HG03457 (cell line): ENCODE results near the gene LHPP.

Experiments used
- ATAC-seq: cut with Tn5 transposase; IDR thresholded peaks from one replicate; pipeline ENCODE4 v1.9.1; 2021; ENCODE audit warnings: moderate number of reproducible peaks; ENCODE audit not compliant: unreplicated experiment

LHPP gene

GRCh38 chr10:124551097-124551496, 89.5 kb downstream of the LHPP start:
- no peak for ATAC-seq

DNA sequence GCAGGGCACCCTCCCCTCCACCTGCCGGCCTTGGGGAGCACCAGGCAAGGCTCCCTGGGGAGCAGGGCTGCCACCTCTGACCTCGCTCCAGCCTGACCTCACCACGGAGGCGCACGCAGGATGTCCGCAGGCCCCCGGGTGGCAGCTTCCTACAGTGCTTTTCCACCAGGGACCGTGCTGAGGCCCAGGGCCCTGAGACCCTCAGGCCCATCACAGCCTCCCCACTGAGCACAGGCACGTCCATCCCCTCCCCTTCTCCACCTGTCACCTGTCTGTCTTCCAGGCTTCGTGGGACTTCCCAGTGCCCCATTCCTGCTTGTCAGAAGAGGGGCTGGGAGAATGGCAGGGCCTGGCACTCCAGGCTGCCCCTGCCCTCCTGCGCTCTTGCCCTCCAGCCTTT, 90.1 kb downstream of the LHPP start:
- no peak for ATAC-seq

- ATAC-seq: no peak
Observed at GRCh38 chr10:124552691-124553276, 91.2 kb downstream of the LHPP start.

- no peak for ATAC-seq
Observed at GRCh38 chr10:124554085-124554858, 92.6 kb downstream of the LHPP start.

DNA sequence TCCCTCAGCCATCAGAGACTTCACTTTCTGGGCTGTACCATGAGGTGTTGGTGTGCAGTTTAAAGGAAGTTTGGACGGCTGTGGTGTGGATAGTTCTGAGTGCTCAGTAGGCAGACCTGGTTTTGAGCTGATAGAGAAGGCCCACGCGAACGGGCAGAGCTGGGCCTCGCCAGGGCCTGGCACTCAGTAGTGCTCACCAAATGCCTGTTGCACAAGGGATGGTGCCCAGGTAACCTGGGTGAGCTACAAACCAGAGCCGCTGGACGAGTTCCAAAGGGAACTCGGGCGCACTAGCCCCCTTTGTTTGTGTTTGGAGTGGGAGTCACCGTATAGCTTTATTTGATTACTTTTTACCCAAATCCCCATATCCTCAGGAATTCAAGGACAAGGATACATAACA, 95.5 kb downstream of the LHPP start:
- ATAC-seq: no peak

DNA sequence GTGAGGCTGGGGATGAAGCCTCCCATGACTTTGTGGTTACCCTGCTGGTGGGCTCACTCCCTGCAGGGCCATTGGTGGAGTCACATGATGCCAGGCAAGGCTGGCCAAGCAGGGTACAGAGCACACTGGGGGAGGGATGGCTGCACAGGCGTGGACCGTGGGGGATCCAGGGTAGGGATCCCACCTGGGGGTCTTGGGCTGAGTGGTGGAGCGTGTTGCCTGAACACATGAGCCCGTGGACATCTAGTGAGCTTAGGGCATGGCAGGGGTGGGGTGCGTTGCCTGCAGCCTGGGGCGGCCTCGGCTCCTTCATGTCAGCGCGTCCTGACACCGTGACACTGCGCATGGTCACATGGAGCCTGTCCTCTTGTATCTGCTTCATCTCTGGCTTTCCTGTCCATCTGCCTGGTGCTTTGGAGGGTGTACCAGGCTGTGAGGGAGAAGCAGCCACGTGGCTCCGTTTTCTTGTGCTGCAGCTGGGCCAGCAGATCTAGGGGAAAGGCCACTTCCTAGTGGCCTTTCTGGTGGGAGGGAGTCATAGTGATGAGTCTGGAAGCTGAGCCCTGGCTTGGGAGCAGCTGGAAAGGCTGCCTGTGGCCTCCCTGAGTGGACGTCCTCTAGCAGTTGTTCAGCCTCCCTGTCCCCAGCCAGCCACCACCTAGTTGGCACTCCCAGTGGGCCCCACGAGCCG, 96.2 kb downstream of the LHPP start:
- ATAC-seq: no peak

DNA sequence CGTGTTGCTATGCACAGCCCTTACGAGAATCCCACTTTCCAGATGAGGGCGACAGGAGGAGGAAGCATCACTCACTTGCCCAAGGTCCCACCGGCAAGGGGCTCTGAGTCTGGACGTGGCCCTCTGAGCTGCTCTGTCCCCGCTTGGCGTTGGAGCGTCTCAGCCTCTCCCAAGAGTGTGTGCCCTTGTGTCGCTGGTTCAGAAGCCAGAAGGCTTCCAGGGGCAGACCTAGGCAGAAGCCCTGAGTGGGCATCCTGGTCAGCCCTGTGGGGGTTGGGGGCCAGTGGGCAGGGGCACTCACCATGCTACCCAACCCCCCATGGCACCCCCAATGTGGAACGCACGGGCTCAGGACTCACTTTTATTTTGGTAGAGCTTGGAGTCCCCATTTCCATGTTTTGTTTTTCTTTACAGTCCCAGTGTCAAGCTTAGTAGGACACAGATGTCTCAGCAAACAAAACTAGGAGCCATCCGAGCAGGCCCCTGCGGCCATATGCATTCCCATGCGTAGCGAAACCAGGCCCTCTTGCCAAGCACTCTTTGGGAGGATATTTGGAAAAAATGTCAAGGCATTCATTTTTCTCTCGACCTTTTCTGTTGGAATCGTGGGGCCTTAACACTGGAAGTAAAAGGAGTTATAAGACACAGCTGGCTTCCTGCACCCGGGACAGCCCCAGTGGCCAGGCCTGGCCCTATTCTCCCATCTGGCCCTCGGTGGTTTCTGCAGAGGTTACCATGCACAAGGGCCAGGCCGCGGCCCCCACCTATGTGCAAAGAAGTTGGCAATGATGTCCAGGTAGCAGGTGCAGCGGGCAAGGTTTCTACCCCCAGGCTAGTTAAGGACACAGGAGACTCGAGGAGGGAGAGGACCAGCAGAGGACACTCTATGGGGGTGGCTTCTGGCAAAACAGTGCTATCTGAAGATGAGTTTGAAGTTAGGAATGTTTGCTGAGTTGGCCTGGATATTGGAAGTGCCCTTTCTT, 97.0 kb downstream of the LHPP start:
- no peak for ATAC-seq

- ATAC-seq: no peak
Observed at GRCh38 chr10:124559372-124560132, 97.9 kb downstream of the LHPP start.

GRCh38 chr10:124560377-124561105, 98.9 kb downstream of the LHPP start:
- ATAC-seq: no peak

DNA sequence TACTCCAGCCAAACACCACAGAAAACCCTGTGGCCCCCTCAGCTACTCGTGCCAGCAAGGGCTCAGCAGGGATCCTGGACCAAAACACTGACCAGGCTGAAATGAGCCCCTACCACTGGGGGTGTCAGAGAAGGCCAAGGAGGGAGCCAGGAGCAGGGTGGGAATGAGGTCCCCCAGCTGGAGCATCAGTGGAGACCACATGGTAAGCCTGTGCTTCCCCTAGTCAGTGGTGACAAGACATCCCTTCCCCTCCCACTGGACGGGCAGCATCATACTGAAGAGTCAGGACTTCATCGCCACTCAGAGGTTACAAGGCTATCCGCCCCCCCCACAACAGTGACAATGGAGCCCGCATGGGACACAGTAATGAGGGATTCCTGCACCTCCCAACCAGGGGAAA, 99.6 kb downstream of the LHPP start:
- ATAC-seq: no peak

DNA sequence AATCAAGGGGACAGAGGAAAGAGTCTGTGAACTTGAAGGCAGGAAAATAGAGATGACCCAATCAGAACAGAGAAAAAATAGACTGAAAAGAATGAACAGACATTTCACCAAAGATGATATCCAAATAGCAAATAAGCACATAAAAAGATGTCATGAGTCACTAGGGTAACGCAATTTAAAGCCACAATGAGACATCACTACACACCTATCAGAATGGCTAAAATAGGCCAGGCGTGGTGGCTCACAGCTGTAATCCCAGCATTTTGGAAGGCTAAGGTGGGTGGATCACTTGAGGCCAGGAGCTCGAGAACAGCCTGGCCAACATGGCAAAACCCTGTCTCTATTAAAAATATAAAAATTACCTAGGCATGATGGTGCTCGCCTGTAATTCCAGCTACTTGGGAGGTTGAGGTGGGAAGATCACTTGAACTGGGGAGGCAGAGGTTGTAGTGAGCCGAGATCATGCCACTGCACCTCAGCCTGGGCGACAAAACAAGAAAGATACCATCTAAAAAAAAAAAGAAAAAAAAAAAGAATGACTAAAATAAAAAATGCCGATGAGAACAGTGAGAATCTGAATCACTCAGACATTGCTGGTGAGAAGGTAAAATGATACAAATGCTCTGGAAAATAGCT, 100.9 kb downstream of the LHPP start:
- no peak for ATAC-seq

GRCh38 chr10:124563320-124564040, 101.9 kb downstream of the LHPP start:
- no peak for ATAC-seq

DNA sequence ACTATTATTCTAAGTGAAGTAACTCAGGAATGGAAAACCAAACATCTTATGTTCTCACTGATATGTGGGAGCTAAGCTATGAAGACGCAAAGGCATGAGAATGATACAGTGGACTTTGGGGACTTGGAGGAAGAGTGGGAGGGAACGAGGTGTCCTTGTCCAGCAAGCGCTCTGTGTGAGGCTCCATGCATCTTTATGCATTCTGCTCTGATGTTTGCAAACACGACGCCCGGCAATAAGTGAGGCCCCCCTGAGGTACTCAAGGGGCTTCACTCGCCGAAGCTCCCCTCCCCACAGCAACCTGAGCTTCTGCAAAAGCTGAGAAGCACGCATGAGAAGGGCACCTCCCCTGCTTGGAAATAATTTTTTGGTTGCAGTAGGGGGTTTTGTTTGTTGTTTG, 103.3 kb downstream of the LHPP start:
- no peak for ATAC-seq

GRCh38 chr10:124565565-124566221, 104.1 kb downstream of the LHPP start:
- no peak for ATAC-seq

- ATAC-seq: no peak
Observed at GRCh38 chr10:124566222-124566888, 104.7 kb downstream of the LHPP start.

GRCh38 chr10:124566981-124567835, 105.6 kb downstream of the LHPP start:
- no peak for ATAC-seq
